ENCODE measurements around the gene MRPL40.

DNA sequence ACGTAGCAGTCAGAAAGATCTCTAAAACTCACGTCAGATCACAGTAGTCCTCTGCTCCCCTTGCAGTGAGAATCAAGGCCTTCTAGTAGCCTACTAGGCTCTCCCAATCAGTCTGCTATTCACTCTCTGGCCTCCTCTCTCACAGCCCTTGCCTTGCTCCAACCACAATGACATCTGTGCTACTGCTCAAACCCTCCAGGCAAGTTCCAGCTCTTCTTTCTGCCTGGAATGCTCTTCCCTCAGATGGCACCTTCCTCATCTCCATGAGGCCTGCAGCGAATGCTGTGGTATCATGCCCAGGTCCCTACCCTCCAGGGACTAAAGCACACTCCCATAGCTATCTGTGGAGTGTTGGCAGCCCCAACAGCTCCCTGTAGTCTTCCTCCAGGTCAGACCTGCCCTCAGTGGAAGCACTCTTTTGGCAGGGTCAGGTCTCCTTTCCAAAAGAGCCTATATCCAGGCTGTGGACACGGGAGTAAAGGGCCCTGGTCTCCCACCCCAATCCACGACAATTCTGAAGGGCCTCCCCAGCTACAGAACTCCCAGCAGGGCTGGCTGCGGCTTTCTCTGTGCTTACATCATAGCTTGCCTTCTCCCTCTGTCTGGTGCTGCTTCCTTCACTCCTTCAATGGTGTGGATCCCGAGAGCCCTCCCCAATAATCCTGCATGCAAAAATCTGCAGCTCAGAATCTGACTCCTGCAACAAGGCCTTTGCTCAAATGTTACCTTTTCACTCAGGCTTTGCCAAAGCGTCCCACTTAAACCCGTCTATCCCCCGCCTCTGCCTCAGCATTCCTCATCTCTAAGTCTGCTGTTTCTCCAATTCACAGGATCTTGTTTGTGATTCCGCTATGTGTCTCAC lies 9.7 kb upstream of the MRPL40 start:
- no peak for TF ChIP-seq POLR2A (IDR thresholded peaks at IDR 0.05)
- TF ChIP-seq, protein P1, sequence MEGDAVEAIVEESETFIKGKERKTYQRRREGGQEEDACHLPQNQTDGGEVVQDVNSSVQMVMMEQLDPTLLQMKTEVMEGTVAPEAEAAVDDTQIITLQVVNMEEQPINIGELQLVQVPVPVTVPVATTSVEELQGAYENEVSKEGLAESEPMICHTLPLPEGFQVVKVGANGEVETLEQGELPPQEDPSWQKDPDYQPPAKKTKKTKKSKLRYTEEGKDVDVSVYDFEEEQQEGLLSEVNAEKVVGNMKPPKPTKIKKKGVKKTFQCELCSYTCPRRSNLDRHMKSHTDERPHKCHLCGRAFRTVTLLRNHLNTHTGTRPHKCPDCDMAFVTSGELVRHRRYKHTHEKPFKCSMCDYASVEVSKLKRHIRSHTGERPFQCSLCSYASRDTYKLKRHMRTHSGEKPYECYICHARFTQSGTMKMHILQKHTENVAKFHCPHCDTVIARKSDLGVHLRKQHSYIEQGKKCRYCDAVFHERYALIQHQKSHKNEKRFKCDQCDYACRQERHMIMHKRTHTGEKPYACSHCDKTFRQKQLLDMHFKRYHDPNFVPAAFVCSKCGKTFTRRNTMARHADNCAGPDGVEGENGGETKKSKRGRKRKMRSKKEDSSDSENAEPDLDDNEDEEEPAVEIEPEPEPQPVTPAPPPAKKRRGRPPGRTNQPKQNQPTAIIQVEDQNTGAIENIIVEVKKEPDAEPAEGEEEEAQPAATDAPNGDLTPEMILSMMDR (IDR thresholded peaks at IDR 0.05) = no peak

Measured in thyroid gland (tissue), 4 donors.